Jurkat, Clone E6-1 (cell line): ENCODE data around the gene KCNH6.

ENCODE experiments used
- DNase-seq: peaks from one replicate; pipeline ENCODE4 v3.0.0-alpha.2; 2011; ENCODE audit warnings: low read depth, low spot score
- H3K4me3 ChIP-seq: 2 replicates; pipeline ENCODE4 v1.5.1; 2011; ENCODE audit warnings: mild to moderate bottlenecking, low read length, control low read depth, moderate library complexity

KCNH6 gene

GRCh38 chr17:63578027-63578768, 55.0 kb downstream of the KCNH6 start:
- no peak for DNase-seq
- no peak overlapping the region for H3K4me3 ChIP-seq

GRCh38 chr17:63578769-63579111, 55.6 kb downstream of the KCNH6 start:
- DNase-seq, result no peak

GRCh38 chr17:63579633-63580032, 56.5 kb downstream of the KCNH6 start:
- DNase-seq, result no peak
- H3K4me3 ChIP-seq, result no peak overlapping the region

More at GRCh38 chr17:63578769-63579111, 55.6 kb downstream of the KCNH6 start:
- no peak overlapping the region for H3K4me3 ChIP-seq

- no peak overlapping the region for H3K4me3 ChIP-seq
- DNase-seq, result no peak
These were observed 64.6 kb downstream of the KCNH6 start for GRCh38 chr17:63587770-63588169.

- H3K4me3 ChIP-seq, result no peak overlapping the region
- DNase-seq, result no peak
These were observed 65.6 kb downstream of the KCNH6 start for GRCh38 chr17:63588797-63589196.

- no peak overlapping the region for H3K4me3 ChIP-seq
- no peak for DNase-seq
These were observed 66.5 kb downstream of the KCNH6 start for GRCh38 chr17:63589646-63590045.

- DNase-seq, result no peak
- no peak overlapping the region for H3K4me3 ChIP-seq
These were observed 69.6 kb downstream of the KCNH6 start for GRCh38 chr17:63592797-63593196.

GRCh38 chr17:63595132-63595531, 72.0 kb downstream of the KCNH6 start:
- H3K4me3 ChIP-seq, result no peak overlapping the region
- no peak for DNase-seq
